Neural cell (in vitro differentiated cells): ENCODE results near the gene FASLG. TPM values are rescaled to one million over a fixed set of nuclear protein-coding genes. Genes with fewer than 3 reads are reported as not detected.

ENCODE experiments used
- H2AFZ ChIP-seq: fragments of 200-600, 300-800 bp; sonication (generic), shearing (Covaris generic); 2 replicates; pipeline ENCODE4 v1.6.0; 2014; ENCODE audit warnings: low read depth, mild to moderate bottlenecking, antibody characterized with exemption, low read length, moderate library complexity
- H3F3A ChIP-seq: fragments of 200-600 bp; shearing (Covaris generic); 2 replicates; pipeline ENCODE4 v1.6.1; 2016; ENCODE audit warnings: mild to moderate bottlenecking, moderate library complexity, mixed read lengths, antibody characterized with exemption, low read length; ENCODE audit not compliant: insufficient read depth, poor library complexity, severe bottlenecking
- H3K27ac ChIP-seq: fragments of 200-600, 300-800 bp; sonication (generic), shearing (Covaris generic); 2 replicates; pipeline ENCODE4 v1.5.1; 2014; ENCODE audit warnings: mild to moderate bottlenecking, low read length, moderate library complexity
- H3K27me3 ChIP-seq: fragments of 300-800, 200-600 bp; sonication (generic), shearing (Covaris generic); 2 replicates; pipeline ENCODE4 v1.6.0; 2014; ENCODE audit warnings: mild to moderate bottlenecking, low read depth, low read length, moderate library complexity; ENCODE audit not compliant: insufficient read depth
- H3K36me3 ChIP-seq: fragments of 300-800, 200-600 bp; sonication (generic), shearing (Covaris generic); 2 replicates; pipeline ENCODE4 v1.5.1; 2014; ENCODE audit warnings: mild to moderate bottlenecking, antibody characterized with exemption, low read length, moderate library complexity; ENCODE audit not compliant: insufficient read depth
- H3K4me2 ChIP-seq: fragments of 300-800, 200-600 bp; sonication (generic), shearing (Covaris generic); 2 replicates; pipeline ENCODE4 v1.6.0; 2014; ENCODE audit warnings: mild to moderate bottlenecking, low read length
- H3K4me3 ChIP-seq: fragments of 300-800, 200-600 bp; sonication (generic), shearing (Covaris generic); 2 replicates; pipeline ENCODE4 v1.5.1; 2014; ENCODE audit warnings: mild to moderate bottlenecking, low read length, moderate library complexity
- H3K79me2 ChIP-seq: fragments of 200-600 bp; shearing (Covaris generic); replicated peaks from 2 replicates; pipeline ENCODE4 v1.6.0; 2014; ENCODE audit warnings: mild to moderate bottlenecking, low read length, moderate library complexity; ENCODE audit not compliant: insufficient read depth
- H3K9ac ChIP-seq: fragments of 300-800, 200-600 bp; sonication (generic), shearing (Covaris generic); 2 replicates; pipeline ENCODE4 v1.6.1; 2016; ENCODE audit warnings: mild to moderate bottlenecking, low read length, mixed read lengths
- H3K9me2 ChIP-seq: fragments of 200-600 bp; shearing (Covaris generic); 2 replicates; pipeline ENCODE4 v1.6.1; 2016; ENCODE audit warnings: mild to moderate bottlenecking, low read length, mixed read lengths; ENCODE audit not compliant: insufficient read depth
- H3K9me3 ChIP-seq: fragments of 200-600, 300-800 bp; sonication (generic), shearing (Covaris generic); 2 replicates; pipeline ENCODE4 v1.6.1; 2016; ENCODE audit warnings: mild to moderate bottlenecking, mixed run types, low read length, moderate library complexity, mixed read lengths
- H4K20me1 ChIP-seq: fragments of 200-600 bp; shearing (Covaris generic); 2 replicates; pipeline ENCODE4 v1.6.1; 2016; ENCODE audit warnings: mild to moderate bottlenecking, mixed run types; ENCODE audit not compliant: insufficient read depth
- CTCF ChIP-seq: fragments of 450-650 bp; IDR thresholded peaks from 2 replicates; pipeline ENCODE4 v1.5.1; 2014; ENCODE audit warnings: antibody characterized with exemption, mild to moderate bottlenecking, moderate library complexity; ENCODE audit not compliant: poor library complexity, severe bottlenecking
- EP300 ChIP-seq: fragments of 450-650 bp; conservative IDR thresholded peaks from 2 replicates; pipeline ENCODE4 v1.6.1; 2014; ENCODE audit warnings: antibody characterized with exemption, mild to moderate bottlenecking, moderate library complexity; ENCODE audit not compliant: poor library complexity, severe bottlenecking
- EZH2 ChIP-seq: fragments of 200-600, 300-800 bp; shearing (Covaris generic), sonication (generic); IDR thresholded peaks from 2 replicates; pipeline ENCODE4 v1.6.1; 2014; ENCODE audit warnings: antibody characterized with exemption, low read length, borderline replicate concordance, mild to moderate bottlenecking; ENCODE audit not compliant: insufficient read depth, poor library complexity, severe bottlenecking
- MXI1 ChIP-seq: fragments of 450-650 bp; conservative IDR thresholded peaks from 2 replicates; pipeline ENCODE4 v1.6.1; 2014; ENCODE audit warnings: antibody characterized with exemption, mild to moderate bottlenecking; ENCODE audit not compliant: poor library complexity, severe bottlenecking
- POLR2AphosphoS5 ChIP-seq: IDR thresholded peaks from 2 replicates; pipeline ENCODE4 v1.6.1; 2012
- RAD21 ChIP-seq: fragments of 450-650 bp; conservative IDR thresholded peaks from 2 replicates; pipeline ENCODE4 v1.6.1; 2014; ENCODE audit warnings: antibody characterized with exemption, mild to moderate bottlenecking, moderate library complexity
- REST ChIP-seq: IDR thresholded peaks from 2 replicates; pipeline ENCODE4 v1.6.1; 2012; ENCODE audit warnings: borderline replicate concordance
- SMC3 ChIP-seq: fragments of 450-650 bp; conservative IDR thresholded peaks from 2 replicates; pipeline ENCODE4 v1.6.1; 2014; ENCODE audit warnings: antibody characterized with exemption, mild to moderate bottlenecking, moderate library complexity; ENCODE audit not compliant: poor library complexity
- TAF1 ChIP-seq: IDR thresholded peaks from 2 replicates; pipeline ENCODE4 v1.6.1; 2012; ENCODE audit warnings: low read depth
- polyA plus RNA-seq: library from polyadenylated mRNA; depleted of rRNA; stranded (reverse); fragments of >200 nt; gene quantifications from 2 replicates; pipeline ENCODE4 v1.2.3, GENCODE V29; 2014
- small RNA-seq, 3 experiments: library from RNA; depleted of rRNA; stranded (forward); fragments of <200 nt; gene quantifications; one replicate each; pipeline ENCODE3, GENCODE V24; 2012

FASLG gene
- polyA plus RNA-seq, 1 donor from 2014 or later: not detected

GRCh38 chr1:172713466-172713865 lies 54.6 kb downstream of the FASLG start:
- H3K27ac ChIP-seq: no peak overlapping the region
- TF ChIP-seq SMC3 (no peak), MXI1 (no peak), POLR2AphosphoS5 (no peak), EZH2 (no peak), CTCF (no peak), TAF1 (no peak), EP300 (no peak), RAD21 (no peak), REST (no peak)
- H2AFZ ChIP-seq: no peak overlapping the region
- H3K36me3 ChIP-seq: no peaks in the 10 kb centered on the region
- no peaks in the 10 kb centered on the region for H3F3A ChIP-seq
- H3K4me3 ChIP-seq: no peak overlapping the region
- no peaks in the 10 kb centered on the region for H4K20me1 ChIP-seq
- no peaks in the 10 kb centered on the region for H3K27me3 ChIP-seq
- no peak overlapping the region for H3K9ac ChIP-seq
- no peaks in the 10 kb centered on the region for H3K9me2 ChIP-seq
- no peaks in the 10 kb centered on the region for H3K9me3 ChIP-seq
- no peak overlapping the region for H3K4me2 ChIP-seq
- no peaks in the 10 kb centered on the region for H3K79me2 ChIP-seq

Small RNAs within 50 kb of the gene (small RNA-seq; reads per million reads assigned to genes)
- 0 reads per million in 3 experiments for gene RNU6-693P

Other genes with a start within 250 kb of the FASLG start
- not detected in 2 replicates for gene C1orf105, start 238.4 kb upstream of the FASLG start, polyA plus RNA-seq
- gene PIGC, start 215.0 kb upstream of the FASLG start, polyA plus RNA-seq: 69.3 and 75.3 TPM in 2 replicates
- gene SUCO, start 126.0 kb upstream of the FASLG start, polyA plus RNA-seq: 43.4 and 45.5 TPM in 2 replicates